Measurements from ENCODE around the gene CWH43.
"Not testable (repeated sequence)": the region's sequence is repeated elsewhere in the genome, so short reads cannot be mapped to it uniquely, and the experiment has no call there.

CWH43 gene

GRCh38 chr4:48979914-48980579 is 6.0 kb upstream of the CWH43 start:
- DNase-seq, result no peak

DNA sequence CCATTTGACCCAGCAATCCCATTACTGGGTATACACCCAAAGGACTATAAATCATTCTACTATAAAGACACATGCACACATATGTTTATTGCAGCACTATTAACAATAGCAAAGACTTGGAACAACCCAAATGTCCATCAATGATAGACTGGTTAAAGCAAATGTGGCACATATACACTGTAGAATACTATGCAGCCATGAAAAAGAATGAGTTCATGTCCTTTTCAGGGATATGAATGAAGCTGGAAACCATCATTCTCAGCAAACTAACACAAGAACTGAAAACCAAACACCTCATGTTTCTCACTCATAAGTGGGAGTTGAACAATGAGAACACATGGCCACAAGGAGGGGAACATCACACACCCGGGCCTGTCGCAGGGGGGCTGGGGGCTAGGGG is 2.1 kb upstream of the CWH43 start:
- DNase-seq, result not testable (repeated sequence)

GRCh38 chr4:48985602-48985975 is 486 bp upstream of the CWH43 start:
- DNase-seq, result no peak

GRCh38 chr4:48986654-48987164 is 634 bp downstream of the CWH43 start:
- no peak for DNase-seq

DNA sequence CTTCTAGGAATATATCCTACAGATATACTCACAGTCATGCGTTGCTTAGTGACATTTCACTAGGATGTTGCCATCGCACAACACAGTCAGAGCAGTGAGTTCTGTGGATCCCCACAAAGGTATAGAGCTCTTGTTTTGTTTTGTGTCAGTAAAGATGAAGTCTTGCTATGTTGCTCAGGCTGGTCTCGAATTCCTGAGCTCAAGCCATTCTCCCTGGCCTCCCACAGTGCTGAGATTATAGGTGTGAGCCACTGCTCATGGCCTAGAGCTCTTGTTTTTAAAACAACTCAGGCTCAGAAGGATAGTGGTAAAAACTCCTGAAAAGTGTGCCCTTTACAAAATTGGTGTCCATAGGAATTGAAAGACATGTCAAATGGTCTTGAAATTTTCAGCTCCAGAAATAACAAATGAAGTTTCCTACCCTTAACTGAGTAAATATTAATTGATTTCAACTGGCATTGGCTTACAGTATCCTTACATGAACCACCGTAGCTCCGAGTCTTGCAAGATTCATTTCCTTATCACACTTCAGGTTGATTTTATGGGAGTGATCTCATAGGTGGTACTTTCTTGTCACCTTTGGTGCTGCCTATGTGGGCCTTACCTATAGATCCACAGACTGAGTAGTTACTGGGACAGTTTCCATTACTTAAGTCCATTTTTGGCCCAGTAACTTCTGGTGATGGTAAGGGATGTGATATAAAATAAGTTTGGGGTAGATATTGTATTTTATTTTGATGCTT is 3.6 kb downstream of the CWH43 start:
- no peak for DNase-seq

DNA sequence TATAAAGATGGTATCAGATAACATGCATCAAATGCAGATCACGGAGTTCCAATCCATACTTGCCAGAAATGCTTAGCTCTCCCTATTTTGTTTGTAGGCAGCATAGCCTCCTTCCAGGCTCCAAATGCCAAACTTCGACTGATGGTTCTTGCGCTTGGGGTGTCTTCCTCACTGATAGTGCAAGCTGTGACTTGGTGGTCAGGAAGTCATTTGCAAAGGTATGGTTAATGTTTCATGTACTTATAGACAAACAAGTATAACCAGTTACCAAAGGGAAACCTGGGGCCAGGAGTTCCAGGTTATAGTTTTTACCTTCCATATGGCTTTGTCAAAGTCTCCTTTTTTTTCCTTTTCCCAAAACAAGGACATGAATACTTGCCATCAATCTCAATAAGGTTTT is 5.3 kb downstream of the CWH43 start:
- no peak for DNase-seq

GRCh38 chr4:48997962-48998361 is 11.9 kb downstream of the CWH43 start:
- no peak for DNase-seq

DNA sequence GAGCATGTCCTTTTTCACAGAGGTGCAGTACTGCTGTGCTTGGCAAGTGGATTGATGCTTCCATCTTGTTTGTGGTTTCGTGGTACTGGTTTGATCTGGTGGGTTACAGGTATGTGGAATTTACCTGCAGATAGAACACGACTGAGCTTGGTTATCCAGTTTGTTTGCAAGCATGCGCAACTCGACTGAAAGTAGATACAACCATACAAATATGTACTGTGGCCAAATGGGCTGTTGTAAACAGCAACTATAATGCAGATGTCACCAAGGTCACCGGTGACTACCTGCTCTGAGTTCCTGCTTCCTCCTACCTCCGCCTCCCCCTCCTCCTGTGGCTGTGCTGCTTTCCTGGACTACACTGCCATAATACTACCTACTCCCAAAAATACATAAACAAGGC is 12.4 kb downstream of the CWH43 start:
- no peak for DNase-seq

GRCh38 chr4:49000806-49001205 is 14.7 kb downstream of the CWH43 start:
- no peak for DNase-seq

- no peak for DNase-seq
These were observed 16.9 kb downstream of the CWH43 start for GRCh38 chr4:49002931-49003330.

GRCh38 chr4:49018718-49019295 is 32.7 kb downstream of the CWH43 start:
- no peak for DNase-seq

DNA sequence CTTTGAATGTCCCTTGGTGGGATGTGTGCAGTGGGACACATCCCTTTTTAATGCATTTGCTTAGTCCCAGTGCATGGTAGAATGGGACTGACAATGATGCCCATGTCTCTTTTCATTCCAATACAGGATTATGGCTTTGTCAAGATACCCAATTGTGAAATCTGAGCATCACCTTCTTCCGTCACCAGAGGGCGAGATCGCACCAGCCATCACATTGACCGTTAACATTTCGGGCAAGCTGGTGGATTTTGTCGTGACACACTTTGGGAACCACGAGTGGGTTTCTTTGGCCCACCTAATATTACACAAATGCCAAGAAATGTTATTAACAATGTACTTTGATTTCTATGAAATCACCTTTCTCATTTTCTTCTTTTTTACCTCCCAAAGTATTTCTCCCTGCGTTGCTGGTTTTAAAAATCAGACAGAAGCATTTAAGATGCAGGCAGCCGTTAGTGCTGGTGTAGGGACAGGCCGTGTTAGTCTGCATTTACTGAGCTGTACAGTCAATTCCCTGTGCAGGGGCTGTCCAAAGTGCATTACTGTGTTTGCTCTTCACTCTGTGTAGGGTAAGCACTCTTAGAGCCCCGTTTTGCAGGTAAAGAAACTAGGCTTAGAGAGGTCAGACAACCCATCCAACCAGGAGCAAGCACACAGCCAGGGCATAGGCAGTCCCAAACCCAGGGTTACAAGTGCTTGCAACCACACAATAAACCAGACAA is 46.5 kb downstream of the CWH43 start:
- peak; percentile 10 for DNase-seq

DNA sequence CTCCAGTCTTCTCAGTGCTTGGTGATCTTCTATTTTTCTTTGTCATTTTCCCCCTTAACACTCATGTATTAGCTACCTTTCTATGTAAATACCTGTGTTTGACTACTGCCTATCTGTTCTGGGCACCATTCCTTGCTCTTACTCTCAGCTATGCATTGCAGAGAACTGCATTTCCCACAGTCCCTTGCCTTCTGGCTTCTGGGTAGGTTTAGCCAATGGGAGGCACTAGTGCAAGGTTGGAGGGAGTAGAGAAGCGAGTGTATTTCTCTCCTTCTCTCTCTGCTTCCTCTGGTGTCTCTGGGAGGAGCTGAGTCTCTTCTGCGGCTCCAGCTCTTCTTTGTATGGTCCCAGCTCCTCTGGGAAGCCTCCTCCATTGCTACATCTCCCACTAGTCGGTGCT is 50.5 kb downstream of the CWH43 start:
- DNase-seq, result no peak

DNA sequence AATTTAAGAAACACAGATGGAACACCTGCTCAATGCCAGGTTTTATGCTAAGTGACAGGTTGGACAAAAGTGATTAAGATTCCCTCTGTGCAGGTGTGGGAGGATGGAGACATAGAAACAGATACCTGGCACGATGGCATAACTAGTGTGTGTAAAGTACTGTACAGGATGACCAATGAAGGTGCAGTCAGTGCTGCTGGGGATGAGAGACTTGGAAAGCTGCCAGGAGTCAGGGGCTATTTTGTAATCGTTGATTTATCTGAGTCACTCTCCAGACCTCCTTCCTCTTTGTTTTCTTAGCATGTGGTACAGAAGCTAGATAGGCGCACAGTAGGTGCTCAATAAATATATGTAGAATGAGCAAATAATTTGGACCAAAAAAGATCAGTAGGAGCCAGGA is 58.2 kb downstream of the CWH43 start:
- DNase-seq, result no peak

DNA sequence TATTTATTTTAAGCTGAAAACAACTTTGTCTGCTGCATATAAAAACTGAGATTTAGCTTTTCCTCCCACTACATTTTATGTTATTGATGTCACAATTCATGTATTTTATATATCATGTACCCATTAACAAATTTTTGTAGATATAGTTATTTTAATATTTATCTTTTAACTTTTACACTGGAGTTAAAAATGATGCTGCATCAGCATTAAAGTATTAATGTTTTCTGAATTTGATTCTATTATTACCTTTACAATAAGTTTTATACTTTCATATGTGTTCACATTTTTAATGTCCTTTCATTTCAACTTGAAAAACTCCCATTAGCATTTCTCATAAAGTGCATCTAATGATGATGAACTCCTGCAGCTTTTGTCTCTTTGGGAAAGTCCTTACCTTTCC is 72.2 kb downstream of the CWH43 start:
- DNase-seq, result no peak

- DNase-seq, result no peak
These were observed 77.6 kb downstream of the CWH43 start for GRCh38 chr4:49063670-49064069.

DNA sequence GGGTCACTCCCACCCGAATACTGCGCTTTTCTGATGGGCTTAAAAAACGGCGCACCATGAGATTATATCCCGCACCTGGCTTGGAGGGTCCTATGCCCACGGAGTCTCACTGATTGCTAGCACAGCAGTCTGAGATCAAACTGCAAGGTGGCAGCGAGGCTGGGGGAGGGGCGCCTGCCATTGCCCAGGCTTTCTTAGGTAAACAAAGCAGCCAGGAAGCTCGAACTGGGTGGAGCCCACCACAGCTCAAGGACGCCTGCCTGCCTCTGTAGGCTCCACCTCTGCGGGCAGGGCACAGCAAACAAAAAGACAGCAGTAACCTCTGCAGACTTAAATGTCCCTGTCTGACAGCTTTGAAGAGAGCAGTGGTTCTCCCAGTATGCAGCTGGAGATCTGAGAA is 86.1 kb downstream of the CWH43 start:
- DNase-seq, result not testable (repeated sequence)

DNA sequence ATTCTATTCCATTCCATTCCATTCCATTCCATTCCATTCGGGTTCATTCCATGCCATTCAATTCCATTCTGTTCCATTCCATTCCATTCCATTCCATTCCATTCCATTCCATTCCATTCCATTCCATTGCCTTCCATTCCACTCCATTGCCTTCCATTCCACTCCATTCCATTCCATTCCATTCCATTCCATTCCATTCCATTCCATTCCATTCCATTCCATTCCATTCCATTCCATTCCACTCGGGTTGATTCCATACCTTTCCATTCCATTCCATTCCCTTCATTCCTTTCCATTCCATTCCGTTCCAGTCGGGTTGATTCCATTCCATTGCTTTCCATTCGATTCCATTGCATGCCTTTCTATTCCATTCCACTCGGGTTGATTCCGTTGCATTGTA is 105.8 kb downstream of the CWH43 start:
- not testable (repeated sequence) for DNase-seq

DNA sequence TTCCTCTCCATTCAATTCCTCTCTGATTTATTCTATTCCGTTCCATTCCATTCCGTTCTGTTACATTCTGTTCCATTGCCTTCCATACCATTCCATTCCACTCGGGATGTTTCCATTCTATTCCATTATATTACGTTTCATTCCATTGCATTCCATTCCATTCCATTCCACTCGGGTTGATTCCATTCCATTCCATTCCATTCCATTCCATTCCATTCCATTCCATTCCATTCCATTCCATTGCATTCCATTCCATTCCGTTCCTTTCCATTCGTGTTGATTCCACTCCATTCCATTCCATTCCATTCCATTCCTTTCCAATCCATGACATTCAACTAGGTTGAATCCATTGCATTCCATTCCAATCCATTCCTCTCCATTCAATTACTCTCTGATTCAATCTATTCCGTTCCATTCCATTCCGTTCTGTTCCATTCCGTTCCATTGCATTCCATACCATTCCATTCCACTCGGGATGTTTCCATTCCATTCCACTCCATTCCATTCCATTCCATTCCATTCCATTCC is 106.6 kb downstream of the CWH43 start:
- not testable (repeated sequence) for DNase-seq

DNA sequence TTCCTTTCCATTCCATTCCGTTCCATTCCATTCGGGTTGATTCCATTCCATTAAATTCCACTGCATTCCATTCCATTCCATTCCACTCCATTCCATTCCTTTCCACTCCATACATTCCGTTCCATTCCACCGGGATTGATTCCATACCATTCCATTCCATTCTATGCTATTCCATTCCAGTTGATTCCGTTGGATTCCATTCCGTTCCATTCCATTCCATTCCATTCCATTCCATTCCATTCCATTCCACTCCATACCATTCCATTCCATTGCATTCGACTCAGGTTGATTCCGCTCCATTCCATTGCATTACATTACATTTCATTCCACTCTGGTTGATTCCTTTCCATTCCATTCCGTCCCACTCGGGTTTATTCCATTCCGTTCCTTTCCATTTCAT is 110.1 kb downstream of the CWH43 start:
- not testable (repeated sequence) for DNase-seq

DNA sequence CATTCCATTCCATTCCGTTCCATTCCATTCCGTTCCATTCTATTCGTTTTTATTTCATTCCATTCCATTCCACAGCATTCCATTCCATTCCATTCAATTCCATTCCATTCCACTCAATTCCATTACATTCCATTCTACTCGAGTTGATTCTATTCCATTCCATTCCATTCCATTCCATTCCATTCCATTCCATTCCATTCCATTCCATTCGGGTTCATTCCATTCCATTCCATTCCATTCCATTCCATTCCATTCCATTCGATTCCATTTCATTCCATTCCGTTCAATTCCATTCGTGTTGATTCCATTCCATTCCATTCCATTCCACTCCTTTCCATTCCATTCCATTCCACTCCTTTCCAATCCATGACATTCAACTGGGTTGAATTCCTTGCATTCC is 110.6 kb downstream of the CWH43 start:
- DNase-seq, result not testable (repeated sequence)

- DNase-seq, result not testable (repeated sequence)
These were observed 111.0 kb downstream of the CWH43 start for GRCh38 chr4:49097071-49097470.

- DNase-seq, result not testable (repeated sequence)
These were observed 111.4 kb downstream of the CWH43 start for GRCh38 chr4:49097505-49097904.
